ENCODE results near the gene CFP.

- TF ChIP-seq CTCF (conservative IDR thresholded peaks at IDR 0.05) = peak; percentile 21; the same call in 1 of the 2 replicates
- TF ChIP-seq ZFX (IDR thresholded peaks at IDR 0.05) = no peak
Observed at GRCh38 chrX:47644557-47645091, 14.9 kb upstream of the CFP start.

Data from C4-2B (cell line).